ENCODE measurements around the gene SIRPB1. TPM values are rescaled to one million over a fixed set of nuclear protein-coding genes. Genes with fewer than 3 reads are reported as not detected.

SIRPB1 gene
- total and polyA plus RNA-seq, 10 of the 15 experiments (the other 5 are each of a cell fraction or from before 2014, with no cell fraction given), result 3.4 to 33.8 (median 14.1) TPM

DNA sequence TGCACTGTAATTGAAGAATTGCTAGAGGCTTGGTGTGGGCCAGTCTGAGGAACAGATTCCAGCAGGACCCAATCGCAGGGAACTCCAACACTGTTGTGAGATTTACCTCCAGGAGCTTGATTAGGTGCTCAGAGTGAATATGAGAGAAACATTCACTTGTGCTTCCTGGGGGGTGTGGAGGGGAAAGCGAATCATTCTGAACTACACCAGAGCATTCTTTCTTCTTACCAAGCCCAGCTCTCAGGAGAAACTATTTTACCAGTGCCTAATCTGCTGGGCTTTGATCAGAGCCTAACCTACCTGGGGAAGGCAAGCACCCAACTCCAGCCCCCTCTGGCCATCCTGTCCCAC lies 7.4 kb upstream of the SIRPB1 start:
- CTCF ChIA-PET, result interaction anchor here (1.3 kb wide), 1 partner anchor 33 kb away, joined by 3 read pairs; no protein-coding TSS in a partner anchor

More for the DNA sequence above, 7.4 kb upstream of the SIRPB1 start:
- RAD21 ChIA-PET (ENCODE audit: unreplicated experiment), result interaction anchor here (0.7 to 1.3 kb wide), 3 partner anchors 9 to 38 kb away, joined by 3 to 4 read pairs (median 3); no protein-coding TSS in a partner anchor
- in situ Hi-C loops (cut with MboI), result no loop called here
- peak; percentile 4; the same call in 1 of the 3 replicates for ATAC-seq
- Histone ChIP-seq H3K9ac (ENCODE audit: control insufficient read depth, insufficient read depth, low read length) (no peak overlapping the region), H3K4me3 (no peak overlapping the region), H4K20me1 (ENCODE audit: control insufficient read depth, insufficient read depth) (no peaks in the 10 kb centered on the region), H3K27ac (ENCODE audit: control insufficient read depth, insufficient read depth) (no peak overlapping the region), H3K4me2 (ENCODE audit: control insufficient read depth, insufficient read depth) (no peak overlapping the region), H2AFZ (ENCODE audit: control insufficient read depth, low read depth, low read length) (no peak overlapping the region), H3K36me3 (ENCODE audit: control insufficient read depth in 2 of 2, insufficient read depth in 2 of 2, low read length in 1 of 2) (no peaks in the 10 kb centered on the region), H3K9me3 (replicated peaks; ENCODE audit: control insufficient read depth, insufficient read depth, low read length) (no peaks in the 10 kb centered on the region), H3K79me2 (ENCODE audit: control insufficient read depth, insufficient read depth, low read length) (no peaks in the 10 kb centered on the region; the same call in 1 of the 2 replicates), H3K27me3 (replicated peaks in 1 of 2; ENCODE audit: control insufficient read depth in 2 of 2, insufficient read depth in 2 of 2, low read length in 1 of 2) (no peaks in the 10 kb centered on the region), H3K4me1 (ENCODE audit: control insufficient read depth, insufficient read depth, low read length) (peaks cover 21% of the 10 kb centered on the region)
- TF ChIP-seq POLR2AphosphoS5 (IDR thresholded peaks at IDR 0.05; ENCODE audit: low read length), result no peak
- TF ChIP-seq NRF1 (conservative IDR thresholded peaks at IDR 0.05; ENCODE audit: low read depth, low read length), result no peak
- no peak for TF ChIP-seq CREB1 (IDR thresholded peaks at IDR 0.05; ENCODE audit: low read depth)
- TF ChIP-seq RAD21 (IDR thresholded peaks at IDR 0.05; ENCODE audit: insufficient read depth, low read depth, low read length), result no peak
- TF ChIP-seq NFIC (IDR thresholded peaks at IDR 0.05; ENCODE audit: low read depth, low read length), result 0 out of 2 replicates have a peak, but pooled peaks have one; percentile 11
- TF ChIP-seq, protein P1, sequence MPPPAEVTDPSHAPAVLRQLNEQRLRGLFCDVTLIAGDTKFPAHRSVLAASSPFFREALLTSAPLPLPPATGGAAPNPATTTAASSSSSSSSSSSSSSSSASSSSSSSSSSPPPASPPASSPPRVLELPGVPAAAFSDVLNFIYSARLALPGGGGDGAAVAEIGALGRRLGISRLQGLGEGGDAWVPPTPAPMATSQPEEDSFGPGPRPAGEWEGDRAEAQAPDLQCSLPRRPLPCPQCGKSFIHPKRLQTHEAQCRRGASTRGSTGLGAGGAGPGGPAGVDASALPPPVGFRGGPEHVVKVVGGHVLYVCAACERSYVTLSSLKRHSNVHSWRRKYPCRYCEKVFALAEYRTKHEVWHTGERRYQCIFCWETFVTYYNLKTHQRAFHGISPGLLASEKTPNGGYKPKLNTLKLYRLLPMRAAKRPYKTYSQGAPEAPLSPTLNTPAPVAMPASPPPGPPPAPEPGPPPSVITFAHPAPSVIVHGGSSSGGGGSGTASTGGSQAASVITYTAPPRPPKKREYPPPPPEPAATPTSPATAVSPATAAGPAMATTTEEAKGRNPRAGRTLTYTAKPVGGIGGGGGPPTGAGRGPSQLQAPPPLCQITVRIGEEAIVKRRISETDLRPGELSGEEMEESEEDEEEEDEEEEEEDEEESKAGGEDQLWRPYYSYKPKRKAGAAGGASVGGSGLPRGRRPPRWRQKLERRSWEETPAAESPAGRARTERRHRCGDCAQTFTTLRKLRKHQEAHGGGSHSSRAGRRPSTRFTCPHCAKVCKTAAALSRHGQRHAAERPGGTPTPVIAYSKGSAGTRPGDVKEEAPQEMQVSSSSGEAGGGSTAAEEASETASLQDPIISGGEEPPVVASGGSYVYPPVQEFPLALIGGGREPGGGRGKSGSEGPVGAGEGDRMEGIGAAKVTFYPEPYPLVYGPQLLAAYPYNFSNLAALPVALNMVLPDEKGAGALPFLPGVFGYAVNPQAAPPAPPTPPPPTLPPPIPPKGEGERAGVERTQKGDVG (CRISPR knock-in tag; IDR thresholded peaks at IDR 0.05), result no peak
- no TSS peak for BruUV-seq (replicated peaks)
- no peak for DNase-seq (ENCODE audit: low read depth, low spot score)
- WGBS (ENCODE audit: insufficient coverage, insufficient replicate concordance, low lambda C conversion rate, missing lambda C conversion rate), result 0% methylated on average over 2 of the region's 2 CpGs
- no peak for FAIRE-seq
- POLR2A ChIA-PET, result no interaction called here
- intact Hi-C loops (cut with micrococcal nuclease; ENCODE audit: unreplicated experiment), result no loop called here
- SMC1A ChIA-PET (ENCODE audit: uncharacterized antibody, unreplicated experiment), result interaction anchor here (1.0 kb wide), 1 partner anchor 43 kb away, joined by 3 read pairs; no protein-coding TSS in a partner anchor
